ENCODE data around the gene PGLYRP2. TPM values are rescaled to one million over a fixed set of nuclear protein-coding genes. Genes with fewer than 3 reads are reported as not detected.

PGLYRP2 gene
- total RNA-seq, 2 donors from 2014 or later = not detected

DNA sequence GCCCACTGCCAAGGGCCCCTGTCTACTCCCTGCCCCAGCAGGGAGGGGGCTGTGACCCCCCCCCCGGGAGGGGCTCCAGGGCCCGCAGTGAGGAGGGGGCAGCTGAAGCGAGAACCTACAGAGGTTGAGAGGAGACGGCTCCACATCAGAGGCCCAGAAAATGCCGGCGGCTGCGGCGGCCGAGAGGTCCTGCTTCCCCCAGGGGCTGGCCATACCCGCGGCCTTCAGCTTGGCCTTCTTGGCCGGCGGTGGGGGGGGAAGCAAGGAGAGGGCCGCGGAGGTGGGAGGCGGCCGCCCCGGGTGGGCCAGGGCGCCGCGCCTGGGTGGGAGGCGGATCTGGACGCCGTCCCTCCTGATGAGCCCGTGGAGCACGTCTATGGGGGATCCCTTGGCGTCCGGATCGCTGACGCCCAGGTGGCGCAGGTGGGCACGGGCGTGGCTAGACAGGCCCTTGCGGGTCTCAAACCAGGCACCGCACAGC is 51.3 kb downstream of the PGLYRP2 start:
- ATAC-seq (ENCODE audit: insufficient number of reproducible peaks, low FRiP score, low read depth) (no peak), DNase-seq (ENCODE audit: low spot score) (no peak)
- H3K4me1 ChIP-seq (ENCODE audit: control insufficient read depth in 1 of 2, low read depth in 2 of 2) = peaks cover 15 to 23% of the 10 kb centered on the region in 2 donors
- TF ChIP-seq, protein P1, sequence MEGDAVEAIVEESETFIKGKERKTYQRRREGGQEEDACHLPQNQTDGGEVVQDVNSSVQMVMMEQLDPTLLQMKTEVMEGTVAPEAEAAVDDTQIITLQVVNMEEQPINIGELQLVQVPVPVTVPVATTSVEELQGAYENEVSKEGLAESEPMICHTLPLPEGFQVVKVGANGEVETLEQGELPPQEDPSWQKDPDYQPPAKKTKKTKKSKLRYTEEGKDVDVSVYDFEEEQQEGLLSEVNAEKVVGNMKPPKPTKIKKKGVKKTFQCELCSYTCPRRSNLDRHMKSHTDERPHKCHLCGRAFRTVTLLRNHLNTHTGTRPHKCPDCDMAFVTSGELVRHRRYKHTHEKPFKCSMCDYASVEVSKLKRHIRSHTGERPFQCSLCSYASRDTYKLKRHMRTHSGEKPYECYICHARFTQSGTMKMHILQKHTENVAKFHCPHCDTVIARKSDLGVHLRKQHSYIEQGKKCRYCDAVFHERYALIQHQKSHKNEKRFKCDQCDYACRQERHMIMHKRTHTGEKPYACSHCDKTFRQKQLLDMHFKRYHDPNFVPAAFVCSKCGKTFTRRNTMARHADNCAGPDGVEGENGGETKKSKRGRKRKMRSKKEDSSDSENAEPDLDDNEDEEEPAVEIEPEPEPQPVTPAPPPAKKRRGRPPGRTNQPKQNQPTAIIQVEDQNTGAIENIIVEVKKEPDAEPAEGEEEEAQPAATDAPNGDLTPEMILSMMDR (IDR thresholded peaks at IDR 0.05) = no peak
- no peaks in the 10 kb centered on the region for H3K27me3 ChIP-seq (replicated peaks; ENCODE audit: insufficient read depth)
- no peak overlapping the region for H3K4me3 ChIP-seq
- peaks cover 58% of the 10 kb centered on the region for H3K36me3 ChIP-seq
- H3K9me3 ChIP-seq = no peaks in the 10 kb centered on the region
- H3K27ac ChIP-seq = no peak overlapping the region

GRCh38 chr19:15427350-15427700 is 52.0 kb downstream of the PGLYRP2 start:
- no peak for ATAC-seq (ENCODE audit: insufficient number of reproducible peaks, low FRiP score, low read depth)
- no peak overlapping the region for H3K4me3 ChIP-seq
- H3K27me3 ChIP-seq (replicated peaks; ENCODE audit: insufficient read depth) = no peaks in the 10 kb centered on the region
- no peak for DNase-seq (ENCODE audit: low spot score)
- peaks cover 15 to 29% of the 10 kb centered on the region in 2 donors for H3K4me1 ChIP-seq (ENCODE audit: control insufficient read depth in 1 of 2, low read depth in 2 of 2)
- no peak overlapping the region for H3K27ac ChIP-seq
- peaks cover 64% of the 10 kb centered on the region for H3K36me3 ChIP-seq
- no peaks in the 10 kb centered on the region for H3K9me3 ChIP-seq
- TF ChIP-seq, protein P1 (IDR thresholded peaks at IDR 0.05) = no peak

GRCh38 chr19:15426485-15427349 is 52.6 kb downstream of the PGLYRP2 start:
- ATAC-seq (ENCODE audit: insufficient number of reproducible peaks, low FRiP score, low read depth) = no peak
- DNase-seq (ENCODE audit: low spot score) = no peak
- peaks cover 65% of the 10 kb centered on the region for H3K36me3 ChIP-seq

GRCh38 chr19:15425321-15425950 is 53.9 kb downstream of the PGLYRP2 start:
- ATAC-seq (ENCODE audit: insufficient number of reproducible peaks, low FRiP score, low read depth) = no peak
- Histone ChIP-seq H3K27me3 (replicated peaks; ENCODE audit: insufficient read depth) (no peaks in the 10 kb centered on the region), H3K36me3 (peaks cover 62% of the 10 kb centered on the region)

More at GRCh38 chr19:15426485-15427349, 52.6 kb downstream of the PGLYRP2 start:
- no peak overlapping the region for H3K4me3 ChIP-seq
- no peak overlapping the region for H3K27ac ChIP-seq
- H3K9me3 ChIP-seq = no peaks in the 10 kb centered on the region
- H3K27me3 ChIP-seq (replicated peaks; ENCODE audit: insufficient read depth) = no peaks in the 10 kb centered on the region
- TF ChIP-seq, protein P1 (IDR thresholded peaks at IDR 0.05) = no peak
- peaks cover 17 to 33% of the 10 kb centered on the region in 2 donors for H3K4me1 ChIP-seq (ENCODE audit: control insufficient read depth in 1 of 2, low read depth in 2 of 2)

More at GRCh38 chr19:15425321-15425950, 53.9 kb downstream of the PGLYRP2 start:
- DNase-seq (ENCODE audit: low spot score) = no peak
- no peak overlapping the region for H3K27ac ChIP-seq
- H3K4me1 ChIP-seq (ENCODE audit: control insufficient read depth in 1 of 2, low read depth in 2 of 2) = peaks cover 4 to 22% of the 10 kb centered on the region in 2 donors
- no peaks in the 10 kb centered on the region for H3K9me3 ChIP-seq
- TF ChIP-seq, protein P1 (IDR thresholded peaks at IDR 0.05) = no peak
- no peak overlapping the region for H3K4me3 ChIP-seq
